HT1080 (cell line): ENCODE results near the gene MISP3. TPM values are rescaled to one million over a fixed set of nuclear protein-coding genes. Genes with fewer than 3 reads are reported as not detected.

Source experiments
- DNase-seq: peaks from one replicate; pipeline ENCODE4 v3.0.0-alpha.2; 2015; ENCODE audit warnings: low read depth
- total RNA-seq: library from RNA; depleted of rRNA; stranded (reverse); fragments of >200 nt; shearing (Covaris generic); gene quantifications from 2 replicates; pipeline ENCODE4 v1.2.3, GENCODE V29; 2014; rRNA removed

The MISP3 gene
- total RNA-seq, 1 experiment from 2014 or later: 1.5 TPM

- no peak for DNase-seq
Measured at GRCh38 chr19:14119644-14120496, 47.3 kb downstream of the MISP3 start.

GRCh38 chr19:14120497-14120780 is 47.9 kb downstream of the MISP3 start:
- DNase-seq: no peak

GRCh38 chr19:14122924-14123323 is 50.3 kb downstream of the MISP3 start:
- DNase-seq: no peak

Other genes with a start within 250 kb of the MISP3 start
- gene NANOS3, start 195.7 kb upstream of the MISP3 start, total RNA-seq: not detected in 2 replicates
- gene BRME1, start 166.7 kb upstream of the MISP3 start, total RNA-seq: 2.0 and 3.3 TPM in 2 replicates
- gene CC2D1A, start 166.6 kb upstream of the MISP3 start, total RNA-seq: 16.8 and 19.7 TPM in 2 replicates
- 0.23 and 0.37 TPM in 2 replicates for gene PODNL1, start 134.4 kb upstream of the MISP3 start, total RNA-seq
- 35.0 and 44.0 TPM in 2 replicates for gene DCAF15, start 120.3 kb upstream of the MISP3 start, total RNA-seq
- gene RFX1, start 66.5 kb upstream of the MISP3 start, total RNA-seq: 3.1 and 3.8 TPM in 2 replicates
- gene RLN3, start 44.6 kb upstream of the MISP3 start, total RNA-seq: not detected in 2 replicates
- 20.7 and 22.6 TPM in 2 replicates for gene IL27RA, start 41.0 kb upstream of the MISP3 start, total RNA-seq
- gene PALM3, start 10.7 kb upstream of the MISP3 start, total RNA-seq: 1.5 and 3.9 TPM in 2 replicates
- 0.23 TPM in 1 of 2 replicates, not detected in the other for gene C19orf67, start 13.0 kb downstream of the MISP3 start, total RNA-seq
- 67.3 and 74.3 TPM in 2 replicates for gene SAMD1, start 18.0 kb downstream of the MISP3 start, total RNA-seq
- 17.6 and 25.6 TPM in 2 replicates for gene PRKACA, start 45.0 kb downstream of the MISP3 start, total RNA-seq
- 80.4 and 123 TPM in 2 replicates for gene ASF1B, start 63.8 kb downstream of the MISP3 start, total RNA-seq
- gene ADGRL1, start 133.4 kb downstream of the MISP3 start, total RNA-seq: 8.7 and 17.4 TPM in 2 replicates